Endodermal cell (in vitro differentiated cells): Measurements from ENCODE around the gene TUBGCP3. TPM values are rescaled to one million over a fixed set of nuclear protein-coding genes. Genes with fewer than 3 reads are reported as not detected.

ENCODE experiments used
- DNase-seq: peaks from one replicate; pipeline ENCODE4 v3.0.0-alpha.2; 2017
- H3K27ac ChIP-seq: 2 replicates; pipeline ENCODE4 v1.5.1; 2013; ENCODE audit warnings: mild to moderate bottlenecking, low read depth, low read length, moderate library complexity
- H3K27me3 ChIP-seq: 2 replicates; pipeline ENCODE4 v1.6.1; 2013; ENCODE audit warnings: mild to moderate bottlenecking, low read length, moderate library complexity; ENCODE audit not compliant: insufficient read depth, control insufficient read depth, poor library complexity, severe bottlenecking
- H3K36me3 ChIP-seq: 2 replicates; pipeline ENCODE4 v1.7.0; 2013; ENCODE audit warnings: mild to moderate bottlenecking, low read length, moderate library complexity; ENCODE audit not compliant: control insufficient read depth, insufficient read depth
- H3K4me1 ChIP-seq: one replicate; pipeline ENCODE4 v1.7.0; 2013; ENCODE audit warnings: low read length; ENCODE audit not compliant: control insufficient read depth, insufficient read depth
- H3K4me3 ChIP-seq: 2 replicates; pipeline ENCODE4 v1.5.1; 2013; ENCODE audit warnings: mild to moderate bottlenecking, low read length, moderate library complexity
- H3K9ac ChIP-seq: 2 replicates; pipeline ENCODE4 v1.6.1; 2013; ENCODE audit warnings: mild to moderate bottlenecking, low read length, moderate library complexity; ENCODE audit not compliant: poor library complexity, severe bottlenecking; ENCODE audit errors: extremely low read depth
- H3K9me3 ChIP-seq: 2 replicates; pipeline ENCODE4 v1.6.1; 2013; ENCODE audit warnings: mild to moderate bottlenecking, low read length, moderate library complexity; ENCODE audit not compliant: control insufficient read depth
- H3K27ac Mint-ChIP-seq: 2 replicates; pipeline ENCODE4 v1.8.0; 2020; ENCODE audit warnings: mixed read lengths
- H3K27me3 Mint-ChIP-seq: 2 replicates; pipeline ENCODE4 v1.8.0; 2021; ENCODE audit warnings: mild to moderate bottlenecking, mixed read lengths; ENCODE audit not compliant: insufficient read depth
- H3K36me3 Mint-ChIP-seq: 2 replicates; pipeline ENCODE4 v1.8.0; 2020; ENCODE audit warnings: low read depth, mixed read lengths
- H3K4me1 Mint-ChIP-seq: 2 replicates; pipeline ENCODE4 v1.8.0; 2020; ENCODE audit warnings: mixed read lengths
- H3K4me3 Mint-ChIP-seq: 2 replicates; pipeline ENCODE4 v1.8.0; 2020; ENCODE audit warnings: mild to moderate bottlenecking, moderate library complexity, mixed read lengths
- H3K9me3 Mint-ChIP-seq: 2 replicates; pipeline ENCODE4 v1.8.0; 2020; ENCODE audit warnings: mild to moderate bottlenecking, mixed read lengths
- WGBS, 2 experiments: methylation state at CpG; one replicate each; pipeline versions ENCODE4 v1.1.5 to v1.1.7; 2013; ENCODE audit warnings: missing lambda C conversion rate in 2 of 2, mixed read lengths in 1 of 2; ENCODE audit not compliant: insufficient coverage in 1 of 2, insufficient read length in 1 of 2; 5-methylcytosine and 5-hydroxymethylcytosine counted together
- total RNA-seq, 2 donors: library from RNA; stranded (reverse); fragmentation: NEBNext Ultra II Directional in 1 of 2; extraction: Animal tissue kit (Norgen Biotek cat#: 25700) in 1 of 2; gene quantifications; 2 replicates in 1 of 2; 3 replicates in 1 of 2; pipeline ENCODE4 v1.2.1, GENCODE V29; 2021
- TF ChIP-seq, protein P1 (sequence below): fragments of 200-600 bp; sonication (generic); conservative IDR thresholded peaks from 2 replicates; pipeline ENCODE4 v1.5.0; 2021; ENCODE audit warnings: antibody characterized with exemption, mild to moderate bottlenecking

TUBGCP3 gene
- total RNA-seq, 2 donors from 2014 or later, result 34.7 to 55.3 TPM

DNA sequence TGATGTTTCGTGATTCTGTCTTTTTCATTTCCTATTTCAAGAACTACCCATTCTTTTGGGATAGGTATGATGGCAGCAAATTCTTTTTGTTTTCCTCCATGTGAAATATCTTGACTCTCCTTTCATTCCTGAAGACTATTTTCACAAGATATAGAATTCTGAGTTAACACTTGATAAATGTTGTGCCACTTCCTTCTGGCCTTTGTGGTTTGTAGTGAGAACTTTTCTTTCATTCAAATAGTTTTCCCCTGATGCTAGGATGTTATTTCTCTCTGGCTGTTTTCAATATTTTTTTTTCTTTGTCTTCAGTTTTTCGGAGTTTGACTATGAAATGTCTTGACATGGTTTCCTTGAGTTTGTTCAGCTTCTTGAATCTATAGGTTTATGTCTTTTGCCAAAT, 8.3 kb upstream of the TUBGCP3 start:
- 85% methylated on average over 2 of the region's 2 CpGs; no CpG with 5 or more reads in 1 of the 2 experiments for WGBS, 2 experiments
- no peaks in the 10 kb centered on the region for H3K4me1 ChIP-seq
- no peak overlapping the region for H3K9ac ChIP-seq
- H3K9me3 ChIP-seq, result no peaks in the 10 kb centered on the region
- TF ChIP-seq, protein P1, sequence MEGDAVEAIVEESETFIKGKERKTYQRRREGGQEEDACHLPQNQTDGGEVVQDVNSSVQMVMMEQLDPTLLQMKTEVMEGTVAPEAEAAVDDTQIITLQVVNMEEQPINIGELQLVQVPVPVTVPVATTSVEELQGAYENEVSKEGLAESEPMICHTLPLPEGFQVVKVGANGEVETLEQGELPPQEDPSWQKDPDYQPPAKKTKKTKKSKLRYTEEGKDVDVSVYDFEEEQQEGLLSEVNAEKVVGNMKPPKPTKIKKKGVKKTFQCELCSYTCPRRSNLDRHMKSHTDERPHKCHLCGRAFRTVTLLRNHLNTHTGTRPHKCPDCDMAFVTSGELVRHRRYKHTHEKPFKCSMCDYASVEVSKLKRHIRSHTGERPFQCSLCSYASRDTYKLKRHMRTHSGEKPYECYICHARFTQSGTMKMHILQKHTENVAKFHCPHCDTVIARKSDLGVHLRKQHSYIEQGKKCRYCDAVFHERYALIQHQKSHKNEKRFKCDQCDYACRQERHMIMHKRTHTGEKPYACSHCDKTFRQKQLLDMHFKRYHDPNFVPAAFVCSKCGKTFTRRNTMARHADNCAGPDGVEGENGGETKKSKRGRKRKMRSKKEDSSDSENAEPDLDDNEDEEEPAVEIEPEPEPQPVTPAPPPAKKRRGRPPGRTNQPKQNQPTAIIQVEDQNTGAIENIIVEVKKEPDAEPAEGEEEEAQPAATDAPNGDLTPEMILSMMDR, result no peak
- Mint-ChIP-seq H3K4me1 (no peaks in the 10 kb centered on the region), H3K27me3 (peaks cover 25% of the 10 kb centered on the region), H3K36me3 (no peaks in the 10 kb centered on the region), H3K9me3 (no peaks in the 10 kb centered on the region), H3K27ac (no peak overlapping the region), H3K4me3 (no peak overlapping the region)
- H3K27ac ChIP-seq, result no peak overlapping the region
- H3K4me3 ChIP-seq, result no peak overlapping the region
- no peaks in the 10 kb centered on the region for H3K36me3 ChIP-seq
- no peak for DNase-seq
- H3K27me3 ChIP-seq, result no peaks in the 10 kb centered on the region

DNA sequence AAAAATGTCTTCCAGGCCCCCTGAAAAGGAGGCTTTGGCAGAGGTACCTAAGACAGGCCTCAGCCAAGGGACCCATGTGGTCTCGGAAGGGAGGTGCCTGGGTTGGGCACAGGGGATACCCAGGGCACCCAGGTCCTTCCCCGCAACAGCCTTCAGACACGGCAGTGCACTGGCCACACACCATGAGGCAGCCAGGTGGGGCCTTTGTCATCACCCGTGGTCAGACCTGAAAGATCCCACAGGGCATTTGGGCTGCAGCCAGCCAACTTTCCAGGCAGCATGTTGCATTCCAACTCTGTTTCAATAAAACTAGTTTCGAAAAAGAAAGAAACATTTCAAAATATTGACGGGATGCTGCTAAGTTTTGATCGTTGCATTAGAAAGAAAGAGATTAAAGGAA, 4.7 kb upstream of the TUBGCP3 start:
- Histone ChIP-seq H3K9ac (no peak overlapping the region), H3K36me3 (no peaks in the 10 kb centered on the region), H3K4me3 (no peak overlapping the region), H3K4me1 (no peaks in the 10 kb centered on the region), H3K9me3 (no peaks in the 10 kb centered on the region), H3K27ac (no peak overlapping the region), H3K27me3 (no peaks in the 10 kb centered on the region)
- Mint-ChIP-seq H3K36me3 (no peaks in the 10 kb centered on the region), H3K9me3 (no peaks in the 10 kb centered on the region), H3K4me1 (no peaks in the 10 kb centered on the region), H3K27me3 (peaks cover 28% of the 10 kb centered on the region), H3K4me3 (no peak overlapping the region), H3K27ac (no peak overlapping the region)
- TF ChIP-seq, protein P1, result no peak
- WGBS, 2 experiments, result 84 to 87% methylated on average over 6 to 7 of the region's 7 CpGs
- DNase-seq, result no peak

DNA sequence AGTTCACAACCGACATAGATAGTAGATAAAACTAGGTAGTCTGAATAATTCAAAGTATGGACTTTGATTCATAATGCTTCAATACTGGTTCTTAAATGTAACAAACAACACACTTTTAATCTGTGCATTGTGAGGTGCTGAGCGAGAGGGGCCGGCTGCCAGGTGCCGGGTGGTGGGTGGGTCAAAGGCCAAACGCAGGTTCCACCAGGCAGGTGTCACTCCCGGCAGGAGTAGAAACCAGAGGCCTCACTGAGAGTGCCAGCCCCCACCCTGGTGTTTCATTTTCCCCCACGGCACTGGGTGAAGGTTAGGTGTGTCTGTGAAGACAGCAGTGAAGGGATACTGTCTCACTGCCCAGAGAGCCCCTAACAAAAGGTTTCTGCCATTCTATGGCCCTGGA, 4.2 kb upstream of the TUBGCP3 start:
- H3K4me1 Mint-ChIP-seq, result peaks cover under 1% of the 10 kb centered on the region
- H3K27me3 Mint-ChIP-seq, result peaks cover 28% of the 10 kb centered on the region
- no peak overlapping the region for H3K27ac Mint-ChIP-seq
- Histone ChIP-seq H3K9me3 (no peaks in the 10 kb centered on the region), H3K36me3 (no peaks in the 10 kb centered on the region), H3K4me3 (no peak overlapping the region), H3K27ac (no peak overlapping the region), H3K4me1 (no peaks in the 10 kb centered on the region), H3K27me3 (no peaks in the 10 kb centered on the region), H3K9ac (no peak overlapping the region)
- 94% methylated on average over 7 of the region's 7 CpGs; no CpG with 5 or more reads in 1 of the 2 experiments for WGBS, 2 experiments
- no peak for DNase-seq
- no peaks in the 10 kb centered on the region for H3K9me3 Mint-ChIP-seq
- H3K4me3 Mint-ChIP-seq, result no peak overlapping the region
- TF ChIP-seq, protein P1, result no peak
- no peaks in the 10 kb centered on the region for H3K36me3 Mint-ChIP-seq
